Measurements from ENCODE around the gene NUP107. TPM values are rescaled to one million over a fixed set of nuclear protein-coding genes. Genes with fewer than 3 reads are reported as not detected.
"Not testable (repeated sequence)": the region's sequence is repeated elsewhere in the genome, so short reads cannot be mapped to it uniquely, and the experiment has no call there.

The NUP107 gene
- 77.3 and 88.9 TPM in 2 replicates for total RNA-seq
- 71.1 TPM for total RNA-seq (2013)
- polyA plus RNA-seq = 23.2 and 41.9 TPM in 2 replicates
- 30.2 and 31.3 TPM in 2 replicates for polyA minus RNA-seq

- DNase-seq (peak; percentile 98), ATAC-seq (ENCODE audit: low read depth) (peak; percentile 95)
- Mint-ChIP-seq H3K27me3 (no peaks in the 10 kb centered on the region), H3K27ac (peak within 1 kb of the TSS; percentile 98), H3K9me3 (ENCODE audit: insufficient read depth) (no peaks in the 10 kb centered on the region), H3K4me3 (peak within 1 kb of the TSS; percentile 96), H3K4me1 (peaks cover 28% of the 10 kb centered on the region)
- TF ChIP-seq CTCF (IDR thresholded peaks at IDR 0.05) (no peak), EZH2 (IDR thresholded peaks at IDR 0.05; ENCODE audit: borderline replicate concordance, insufficient read depth, low read depth, low read length, poor library complexity, severe bottlenecking) (no peak)
- Histone ChIP-seq H4K20me1 (ENCODE audit: control insufficient read depth, insufficient read depth, low read length, poor library complexity, severe bottlenecking) (no peaks in the 10 kb centered on the region), H3K4me1 (ENCODE audit: control insufficient read depth in 2 of 2, insufficient read depth in 2 of 2, low read length in 2 of 2) (peaks cover 17 to 20% of the 10 kb centered on the region in 2 donors), H3K9me3 (ENCODE audit: control extremely low read depth in 1 of 3, control insufficient read depth in 2 of 3, insufficient read depth in 1 of 3, low read length in 2 of 3) (no peaks in the 10 kb centered on the region), H3K36me3 (replicated peaks in 1 of 2; ENCODE audit: control extremely low read depth in 1 of 2, control insufficient read depth in 1 of 2, extremely low read depth in 1 of 2, insufficient read depth in 2 of 2, low read length in 1 of 2) (peaks cover under 1 to 12% of the 10 kb centered on the region in 2 experiments), H3K79me2 (ENCODE audit: control insufficient read depth, insufficient read depth, low read length) (peaks cover 36% of the 10 kb centered on the region), H3K27me3 (replicated peaks in 1 of 4; ENCODE audit: control extremely low read depth in 1 of 4, control insufficient read depth in 3 of 4, insufficient read depth in 4 of 4, low read length in 3 of 4) (no peaks in the 10 kb centered on the region), H3K27ac (ENCODE audit: low read length in 2 of 2) (peak within 1 kb of the TSS; percentile 70 to 77), H3K9ac (ENCODE audit: low read length) (peak within 1 kb of the TSS; percentile 84), H3K4me2 (replicated peaks; ENCODE audit: low read depth, low read length, poor library complexity, severe bottlenecking) (peak within 1 kb of the TSS; percentile 80), H2AFZ (ENCODE audit: insufficient read depth, low read depth, low read length, poor library complexity, severe bottlenecking) (peak within 1 kb of the TSS; percentile 92), H3K4me3 (ENCODE audit: control extremely low read depth in 1 of 5, extremely low read depth in 1 of 5, insufficient read depth in 1 of 5, low read depth in 2 of 5, low read length in 4 of 5) (peak within 1 kb of the TSS; percentile 71 to 100 (median 81))
- intact Hi-C loops (cut with micrococcal nuclease) = loop anchor here (1.0 to 5.0 kb wide), 8 partner anchors 40 to 1418 kb away; partner anchors contain the start of genes CAND1, CCT2, MDM1 and MDM2
- ChIA-PET POLR2A (interaction anchor here (0.6 to 1.3 kb wide), 6 partner anchors 12 to 697 kb away, joined by 3 to 6 read pairs (median 3); partner anchors contain the start of genes IFNG-AS1 and MDM2), CTCF (interaction anchor here (1.3 kb wide), 1 partner anchor 328 kb away, joined by 3 read pairs; no protein-coding TSS in a partner anchor)
- WGBS (ENCODE audit: insufficient coverage) = under 1% methylated on average over 37 of the region's 44 CpGs
Measured at GRCh38 chr12:68686595-68687521, at the start of gene NUP107. Gene NUP107 (plus strand): TSS chr12:68686978. CDS start chr12:68687066, 88 bp downstream.

GRCh38 chr12:68637439-68637838, 49.3 kb upstream of the NUP107 start:
- CTCF ChIA-PET = interaction anchor here (0.6 kb wide), 1 partner anchor 351 kb away, joined by 3 read pairs; no protein-coding TSS in a partner anchor
- H2AFZ ChIP-seq (ENCODE audit: insufficient read depth, low read depth, low read length, poor library complexity, severe bottlenecking); intact Hi-C loops (cut with micrococcal nuclease); H3K4me3 ChIP-seq (ENCODE audit: control extremely low read depth in 1 of 5, extremely low read depth in 1 of 5, insufficient read depth in 1 of 5, low read depth in 2 of 5, low read length in 4 of 5); H3K9me3 ChIP-seq (ENCODE audit: control extremely low read depth in 1 of 3, control insufficient read depth in 2 of 3, insufficient read depth in 1 of 3, low read length in 2 of 3); H3K27me3 ChIP-seq (replicated peaks in 1 of 4; ENCODE audit: control extremely low read depth in 1 of 4, control insufficient read depth in 3 of 4, insufficient read depth in 4 of 4, low read length in 3 of 4); DNase-seq; H3K27me3 Mint-ChIP-seq; H3K36me3 ChIP-seq (replicated peaks in 1 of 2; ENCODE audit: control extremely low read depth in 1 of 2, control insufficient read depth in 1 of 2, extremely low read depth in 1 of 2, insufficient read depth in 2 of 2, low read length in 1 of 2); H3K9me3 Mint-ChIP-seq (ENCODE audit: insufficient read depth); ATAC-seq (ENCODE audit: low read depth); H3K9ac ChIP-seq (ENCODE audit: low read length): not testable (repeated sequence)
- peaks cover 88% of the 10 kb centered on the region for H3K4me1 Mint-ChIP-seq
- POLR2A ChIA-PET = interaction anchor here (0.7 kb wide), 1 partner anchor 27 kb away, joined by 5 read pairs; the partner anchor contains the start of gene RAP1B
- peaks cover 83% of the 10 kb centered on the region for H4K20me1 ChIP-seq (ENCODE audit: control insufficient read depth, insufficient read depth, low read length, poor library complexity, severe bottlenecking)
- peak overlapping the region; percentile 75 for H3K27ac Mint-ChIP-seq
- peak overlapping the region in 1 of 2 donors; percentile 70 for H3K27ac ChIP-seq (ENCODE audit: low read length in 2 of 2)
- H3K79me2 ChIP-seq (ENCODE audit: control insufficient read depth, insufficient read depth, low read length) = peaks cover 99% of the 10 kb centered on the region
- WGBS (ENCODE audit: insufficient coverage) = no CpG with 5 or more reads among the region's 3 CpGs
- peaks cover 65 to 80% of the 10 kb centered on the region in 2 donors for H3K4me1 ChIP-seq (ENCODE audit: control insufficient read depth in 2 of 2, insufficient read depth in 2 of 2, low read length in 2 of 2)
- peak overlapping the region; percentile 51 for H3K4me2 ChIP-seq (replicated peaks; ENCODE audit: low read depth, low read length, poor library complexity, severe bottlenecking)
- peak overlapping the region; percentile 24 for H3K4me3 Mint-ChIP-seq
